Keratinocyte (primary cell): ENCODE data around the gene DGKD.

Source experiments
- CTCF ChIP-seq, 3 experiments: IDR thresholded peaks in 1 of 3; conservative IDR thresholded peaks in 1 of 3; optimal IDR thresholded peaks in 1 of 3; 2 replicates in 2 of 3; 3 replicates in 1 of 3; pipeline versions ENCODE3 to v1.5.1; 2011; ENCODE audit warnings: low read length in 3 of 3, mild to moderate bottlenecking in 3 of 3, moderate library complexity in 2 of 3, control low read depth in 1 of 3, inconsistent platforms in 1 of 3; ENCODE audit not compliant: insufficient read depth in 2 of 3; ENCODE audit errors: extremely low read depth in 1 of 3
- EZH2 ChIP-seq: IDR thresholded peaks from one replicate; pipeline ENCODE4 v1.6.1; 2012; ENCODE audit warnings: inconsistent platforms, mild to moderate bottlenecking, low read length, moderate library complexity

- TF ChIP-seq CTCF (optimal IDR thresholded peaks at IDR 0.05 in 1 of 3, IDR thresholded peaks at IDR 0.05 in 1 of 3, conservative IDR thresholded peaks at IDR 0.05 in 1 of 3; ENCODE audit: extremely low read depth in 1 of 3, insufficient read depth in 2 of 3, low read length in 3 of 3) (no peak), EZH2 (no peak)
Measured at GRCh38 chr2:233354500-233354924, 218 bp downstream of the DGKD start.
